HG03175 (cell line): ENCODE results near the gene TUBA4A.
"Not testable (repeated sequence)": the region's sequence is repeated elsewhere in the genome, so short reads cannot be mapped to it uniquely, and the experiment has no call there.

Source experiments
- ATAC-seq: cut with Tn5 transposase; IDR thresholded peaks from one replicate; pipeline ENCODE4 v1.9.1; 2021; ENCODE audit warnings: mild to moderate bottlenecking, moderate library complexity; ENCODE audit not compliant: unreplicated experiment

The TUBA4A gene

GRCh38 chr2:219269362-219270054 is 15.8 kb upstream of the TUBA4A start:
- no peak for ATAC-seq

- no peak for ATAC-seq
Measured at GRCh38 chr2:219268294-219268693, 14.6 kb upstream of the TUBA4A start.

- no peak for ATAC-seq
Measured at GRCh38 chr2:219266886-219267285, 13.2 kb upstream of the TUBA4A start.

GRCh38 chr2:219266232-219266631 is 12.5 kb upstream of the TUBA4A start:
- ATAC-seq: no peak

GRCh38 chr2:219261024-219261855 is 7.5 kb upstream of the TUBA4A start:
- no peak for ATAC-seq

GRCh38 chr2:219258942-219259341 is 5.2 kb upstream of the TUBA4A start:
- ATAC-seq: not testable (repeated sequence)

- peak; percentile 35 for ATAC-seq
Measured at GRCh38 chr2:219254590-219255201, 978 bp upstream of the TUBA4A start.

GRCh38 chr2:219252900-219253752 is 592 bp downstream of the TUBA4A start, which contains the start of gene TUBA4B:
Gene TUBA4B, plus strand, starts transcription at chr2:219253243. Its CDS starts 165 bp downstream, at chr2:219253408.
- peak; percentile 6 for ATAC-seq

GRCh38 chr2:219252570-219252899 is 1.2 kb downstream of the TUBA4A start:
- ATAC-seq: no peak

- no peak for ATAC-seq
Measured at GRCh38 chr2:219252084-219252483, 1.6 kb downstream of the TUBA4A start.

- no peak for ATAC-seq
Measured at GRCh38 chr2:219251656-219252055, 2.1 kb downstream of the TUBA4A start.

- ATAC-seq: no peak
Measured at GRCh38 chr2:219250049-219250781, 3.5 kb downstream of the TUBA4A start.

GRCh38 chr2:219249203-219249980 is 4.3 kb downstream of the TUBA4A start:
- ATAC-seq: peak; percentile 52

- no peak for ATAC-seq
Measured at GRCh38 chr2:219248845-219249202, 4.9 kb downstream of the TUBA4A start.

- no peak for ATAC-seq
Measured at GRCh38 chr2:219247678-219248642, 5.8 kb downstream of the TUBA4A start.

GRCh38 chr2:219246559-219246958 is 7.2 kb downstream of the TUBA4A start:
- no peak for ATAC-seq

- ATAC-seq: no peak
Measured at GRCh38 chr2:219245899-219246230, 7.9 kb downstream of the TUBA4A start.

GRCh38 chr2:219245148-219245898 is 8.4 kb downstream of the TUBA4A start, which contains the start of the genes GLB1L and STK16:
Gene GLB1L, minus strand, starts transcription at chr2:219245444. Its CDS starts 1,871 bp downstream, at chr2:219243573.
Gene STK16, plus strand, starts transcription at chr2:219245479. Its CDS starts 521 bp downstream, at chr2:219246000.
- peak; percentile 65 for ATAC-seq
